Smooth muscle cell (in vitro differentiated cells): ENCODE measurements around the gene MCF2L. TPM values are rescaled to one million over a fixed set of nuclear protein-coding genes. Genes with fewer than 3 reads are reported as not detected.

Experiments used
- DNase-seq: peaks from one replicate; lab custom pipeline; 2025; ENCODE audit not compliant: unreplicated experiment; lab: John Stamatoyannopoulos, UW
- H2AFZ ChIP-seq: fragments of 200-600 bp; sonication (generic); 2 replicates; pipeline ENCODE4 v1.6.0; 2016; ENCODE audit warnings: antibody characterized with exemption, low read depth, mild to moderate bottlenecking
- H3F3A ChIP-seq: fragments of 200-600 bp; sonication (generic); 2 replicates; pipeline ENCODE4 v1.6.0; 2017; ENCODE audit warnings: antibody characterized with exemption, low read depth
- H3K27ac ChIP-seq: fragments of 200-600 bp; sonication (generic); 2 replicates; pipeline ENCODE4 v1.5.1; 2016; ENCODE audit warnings: low read depth, mild to moderate bottlenecking
- H3K27me3 ChIP-seq: fragments of 200-600 bp; sonication (generic); 2 replicates; pipeline ENCODE4 v1.6.1; 2016; ENCODE audit warnings: low read depth, mild to moderate bottlenecking
- H3K36me3 ChIP-seq: fragments of 200-600 bp; sonication (generic); 2 replicates; pipeline ENCODE4 v1.5.1; 2016; ENCODE audit warnings: low read depth
- H3K4me1 ChIP-seq: fragments of 200-600 bp; sonication (generic); 2 replicates; pipeline ENCODE4 v1.5.1; 2016; ENCODE audit warnings: low read depth
- H3K4me2 ChIP-seq: fragments of 200-600 bp; sonication (generic); 2 replicates; pipeline ENCODE4 v1.6.0; 2016; ENCODE audit warnings: mild to moderate bottlenecking
- H3K4me3 ChIP-seq: fragments of 200-600 bp; sonication (generic); 2 replicates; pipeline ENCODE4 v1.5.1; 2016; ENCODE audit warnings: mild to moderate bottlenecking
- H3K79me2 ChIP-seq: fragments of 200-600 bp; sonication (generic); 2 replicates; pipeline ENCODE4 v1.6.0; 2016; ENCODE audit warnings: low read depth, mild to moderate bottlenecking
- H3K9ac ChIP-seq: fragments of 200-600 bp; sonication (generic); 2 replicates; pipeline ENCODE4 v1.6.0; 2016; ENCODE audit warnings: low read depth
- H3K9me3 ChIP-seq: fragments of 200-600 bp; sonication (generic); replicated peaks from 2 replicates; pipeline ENCODE4 v1.5.1; 2016; ENCODE audit warnings: low read depth
- H4K20me1 ChIP-seq: fragments of 200-600 bp; sonication (generic); 2 replicates; pipeline ENCODE4 v1.6.0; 2016; ENCODE audit warnings: low read depth
- WGBS: methylation state at CpG from one replicate; pipeline ENCODE4 v1.1.7; 2016; ENCODE audit warnings: low lambda C conversion rate; 5-methylcytosine and 5-hydroxymethylcytosine counted together
- polyA plus RNA-seq: library from polyadenylated mRNA; unstranded; fragments of >200 nt; fragmentation: Nextera tagmentation; extraction: Ambion mirVana; gene quantifications from 2 replicates; pipeline ENCODE4 v1.2.1, GENCODE V29; 2016
- total RNA-seq: library from RNA; depleted of rRNA; stranded (reverse); fragments of >200 nt; gene quantifications from 2 replicates; pipeline ENCODE4 v1.2.3, GENCODE V29; 2014
- TF ChIP-seq, protein P1 (sequence below): fragments of 200-600 bp; sonication (generic); IDR thresholded peaks from 2 replicates; pipeline ENCODE4 v1.5.1; 2017; ENCODE audit warnings: borderline replicate concordance, mild to moderate bottlenecking, antibody characterized with exemption; ENCODE audit not compliant: insufficient read depth, poor library complexity, severe bottlenecking

MCF2L gene
- total and polyA plus RNA-seq, 2 experiments from 2014 or later, result 0.54 to 7.6 TPM

DNA sequence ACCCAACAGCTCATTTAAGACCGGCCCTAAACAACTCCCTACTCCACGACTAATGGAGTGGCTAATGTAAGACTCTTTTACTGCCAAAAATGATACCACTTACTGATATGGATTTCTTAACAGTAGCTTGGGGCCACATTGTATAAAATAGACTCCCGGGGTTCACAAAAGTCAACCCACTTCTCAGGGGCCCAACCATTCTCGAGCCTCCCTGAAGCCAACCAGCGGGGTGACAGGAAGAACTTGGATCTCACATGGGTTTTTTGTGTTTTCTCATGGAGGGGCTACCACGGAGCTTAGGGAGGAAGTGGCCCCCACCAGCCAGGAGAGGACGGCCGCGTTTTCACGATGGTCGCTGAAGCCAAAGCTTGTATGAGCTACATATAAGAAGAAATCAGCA is 8.1 kb downstream of the MCF2L start:
- Histone ChIP-seq H3K27ac (no peak overlapping the region), H3K9me3 (no peaks in the 10 kb centered on the region), H3K4me3 (no peak overlapping the region), H3K27me3 (no peaks in the 10 kb centered on the region), H3K9ac (no peak overlapping the region), H3F3A (no peaks in the 10 kb centered on the region), H3K79me2 (no peaks in the 10 kb centered on the region), H2AFZ (no peak overlapping the region), H3K4me2 (no peak overlapping the region), H3K36me3 (no peaks in the 10 kb centered on the region), H3K4me1 (no peaks in the 10 kb centered on the region), H4K20me1 (no peaks in the 10 kb centered on the region)
- TF ChIP-seq, protein P1, sequence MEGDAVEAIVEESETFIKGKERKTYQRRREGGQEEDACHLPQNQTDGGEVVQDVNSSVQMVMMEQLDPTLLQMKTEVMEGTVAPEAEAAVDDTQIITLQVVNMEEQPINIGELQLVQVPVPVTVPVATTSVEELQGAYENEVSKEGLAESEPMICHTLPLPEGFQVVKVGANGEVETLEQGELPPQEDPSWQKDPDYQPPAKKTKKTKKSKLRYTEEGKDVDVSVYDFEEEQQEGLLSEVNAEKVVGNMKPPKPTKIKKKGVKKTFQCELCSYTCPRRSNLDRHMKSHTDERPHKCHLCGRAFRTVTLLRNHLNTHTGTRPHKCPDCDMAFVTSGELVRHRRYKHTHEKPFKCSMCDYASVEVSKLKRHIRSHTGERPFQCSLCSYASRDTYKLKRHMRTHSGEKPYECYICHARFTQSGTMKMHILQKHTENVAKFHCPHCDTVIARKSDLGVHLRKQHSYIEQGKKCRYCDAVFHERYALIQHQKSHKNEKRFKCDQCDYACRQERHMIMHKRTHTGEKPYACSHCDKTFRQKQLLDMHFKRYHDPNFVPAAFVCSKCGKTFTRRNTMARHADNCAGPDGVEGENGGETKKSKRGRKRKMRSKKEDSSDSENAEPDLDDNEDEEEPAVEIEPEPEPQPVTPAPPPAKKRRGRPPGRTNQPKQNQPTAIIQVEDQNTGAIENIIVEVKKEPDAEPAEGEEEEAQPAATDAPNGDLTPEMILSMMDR, result no peak
- WGBS, result 92% methylated on average over 11 of the region's 11 CpGs
- DNase-seq, result no peak

DNA sequence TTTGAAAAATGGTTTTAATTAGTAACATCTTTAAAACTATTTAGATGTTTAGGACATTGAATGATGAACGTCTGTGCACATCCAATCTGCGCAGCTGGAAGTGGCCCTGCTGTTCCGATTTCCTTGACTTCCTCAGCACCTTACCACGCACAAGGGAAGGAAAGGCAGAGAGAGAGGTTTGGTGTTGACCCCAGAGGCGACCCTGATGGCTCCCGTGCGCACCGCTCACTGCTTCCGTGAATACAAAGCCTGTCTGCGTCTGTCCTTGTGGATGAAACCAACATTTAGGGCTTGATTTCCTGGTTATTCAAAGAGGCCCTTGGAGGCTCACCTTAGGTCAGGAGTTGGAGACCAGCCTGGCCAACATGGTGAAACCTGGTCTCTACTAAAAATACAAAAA is 8.5 kb downstream of the MCF2L start:
- H3K4me2 ChIP-seq, result no peak overlapping the region
- H3K9me3 ChIP-seq, result no peaks in the 10 kb centered on the region
- no peak overlapping the region for H2AFZ ChIP-seq
- H3K36me3 ChIP-seq, result no peaks in the 10 kb centered on the region
- no peaks in the 10 kb centered on the region for H3K4me1 ChIP-seq
- no peak overlapping the region for H3K4me3 ChIP-seq
- H3K9ac ChIP-seq, result no peak overlapping the region
- H4K20me1 ChIP-seq, result no peaks in the 10 kb centered on the region
- no peak overlapping the region for H3K27ac ChIP-seq
- H3K27me3 ChIP-seq, result no peaks in the 10 kb centered on the region
- DNase-seq, result no peak
- H3F3A ChIP-seq, result no peaks in the 10 kb centered on the region
- no peaks in the 10 kb centered on the region for H3K79me2 ChIP-seq
- TF ChIP-seq, protein P1, result no peak
- WGBS, result 93% methylated on average over 10 of the region's 10 CpGs

DNA sequence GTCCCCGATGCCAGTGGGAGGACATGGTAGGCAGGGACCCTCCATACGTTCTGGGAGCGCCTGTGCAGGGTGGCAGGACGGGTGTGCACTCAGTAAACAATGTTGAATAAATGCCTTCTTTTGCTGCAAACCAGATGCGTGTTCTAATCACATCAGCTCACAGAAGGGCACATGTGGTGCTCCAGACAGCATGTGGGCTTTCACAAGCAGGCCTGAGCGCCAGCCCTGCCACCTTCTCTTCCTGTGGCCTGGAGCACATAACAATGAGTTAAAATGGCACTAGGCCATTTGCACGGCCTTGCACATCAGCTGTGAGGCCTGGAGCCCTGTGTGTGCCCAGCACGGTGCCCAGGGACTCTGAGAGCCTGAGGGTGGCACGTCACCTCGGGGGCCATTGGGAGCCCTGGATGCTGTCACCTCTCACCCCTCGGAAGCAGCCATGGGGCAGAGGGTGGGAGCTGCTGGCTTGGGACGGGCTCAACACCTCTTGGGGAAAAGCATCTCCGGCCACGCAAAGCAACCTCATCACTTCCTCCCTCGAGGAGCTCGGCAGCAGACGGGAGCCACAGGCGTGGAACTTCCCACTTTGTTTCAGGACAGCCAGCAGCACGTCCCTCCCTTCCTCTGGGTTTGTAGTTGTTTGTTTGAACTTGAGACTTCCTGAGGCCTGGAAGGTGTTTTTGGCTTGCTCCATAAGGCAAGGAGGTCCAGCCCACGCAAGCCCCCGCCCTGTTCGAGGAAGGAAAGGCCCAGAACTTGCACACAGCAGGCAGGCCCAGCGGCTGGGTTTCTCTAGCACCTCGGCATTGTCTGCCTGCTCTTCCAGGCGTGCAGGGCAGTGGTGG is 9.8 kb downstream of the MCF2L start:
- Histone ChIP-seq H2AFZ (no peak overlapping the region), H3K27me3 (no peaks in the 10 kb centered on the region), H3K4me3 (no peak overlapping the region), H3K9me3 (no peaks in the 10 kb centered on the region), H3K4me2 (no peak overlapping the region), H3K36me3 (no peaks in the 10 kb centered on the region), H3F3A (no peaks in the 10 kb centered on the region), H3K27ac (no peak overlapping the region), H3K4me1 (no peaks in the 10 kb centered on the region), H3K9ac (no peak overlapping the region), H4K20me1 (no peaks in the 10 kb centered on the region), H3K79me2 (no peaks in the 10 kb centered on the region)
- DNase-seq, result no peak
- TF ChIP-seq, protein P1, result no peak
- whole genome bisulfite sequencing, result 87% methylated on average over 23 of the region's 25 CpGs

DNA sequence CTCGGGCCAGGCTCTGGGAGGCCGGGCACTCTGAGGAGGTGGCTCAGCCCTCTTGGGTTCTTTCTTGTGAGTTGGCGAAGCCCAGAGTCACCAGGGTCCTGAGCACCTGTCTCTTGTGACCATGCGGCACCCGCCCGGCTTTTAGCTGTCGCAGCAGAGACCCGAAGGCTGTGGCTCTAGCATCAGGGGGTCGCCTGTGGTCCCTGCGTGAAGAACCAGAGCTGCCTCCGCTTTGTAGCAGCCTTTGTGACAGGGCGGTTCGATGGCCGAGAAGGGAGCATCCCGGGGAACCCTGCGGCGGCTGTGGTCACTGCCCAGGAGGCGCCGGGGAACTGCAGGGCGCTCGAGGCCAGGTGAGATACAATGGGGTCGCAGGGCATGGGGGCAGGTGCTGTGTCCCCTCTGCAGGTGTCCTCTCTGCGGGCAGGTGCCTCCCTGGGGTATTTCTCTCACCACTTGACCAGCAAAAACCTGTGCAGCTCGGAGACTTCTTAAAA is 10.4 kb downstream of the MCF2L start:
- 90% methylated on average over 24 of the region's 24 CpGs for WGBS
- Histone ChIP-seq H4K20me1 (no peaks in the 10 kb centered on the region), H3K9me3 (no peaks in the 10 kb centered on the region), H3F3A (no peaks in the 10 kb centered on the region), H3K4me2 (no peak overlapping the region), H3K9ac (no peak overlapping the region), H2AFZ (no peak overlapping the region), H3K4me3 (no peak overlapping the region), H3K79me2 (no peaks in the 10 kb centered on the region), H3K27ac (no peak overlapping the region), H3K27me3 (no peaks in the 10 kb centered on the region), H3K4me1 (no peaks in the 10 kb centered on the region), H3K36me3 (no peaks in the 10 kb centered on the region)
- no peak for DNase-seq
- TF ChIP-seq, protein P1, result no peak
